Lower leg skin (tissue), 3 donors: ENCODE results near the gene GPR50.

ENCODE experiments used
- POLR2A ChIP-seq, 2 donors: fragments of 450-650 bp; IDR thresholded peaks; one replicate each; pipeline ENCODE4 v1.6.1; 2016 to 2017; ENCODE audit warnings: antibody characterized with exemption in 2 of 2, mild to moderate bottlenecking in 1 of 2, moderate library complexity in 1 of 2
- TF ChIP-seq, protein P1 (sequence below), 3 donors: fragments of 450-650 bp; IDR thresholded peaks; one replicate each; pipeline ENCODE4 v1.5.1; 2016; ENCODE audit warnings: antibody characterized with exemption in 3 of 3, mild to moderate bottlenecking in 3 of 3, moderate library complexity in 2 of 3

GRCh38 chrX:151132531-151132930, 43.9 kb upstream of the GPR50 start:
- TF ChIP-seq, protein P1, sequence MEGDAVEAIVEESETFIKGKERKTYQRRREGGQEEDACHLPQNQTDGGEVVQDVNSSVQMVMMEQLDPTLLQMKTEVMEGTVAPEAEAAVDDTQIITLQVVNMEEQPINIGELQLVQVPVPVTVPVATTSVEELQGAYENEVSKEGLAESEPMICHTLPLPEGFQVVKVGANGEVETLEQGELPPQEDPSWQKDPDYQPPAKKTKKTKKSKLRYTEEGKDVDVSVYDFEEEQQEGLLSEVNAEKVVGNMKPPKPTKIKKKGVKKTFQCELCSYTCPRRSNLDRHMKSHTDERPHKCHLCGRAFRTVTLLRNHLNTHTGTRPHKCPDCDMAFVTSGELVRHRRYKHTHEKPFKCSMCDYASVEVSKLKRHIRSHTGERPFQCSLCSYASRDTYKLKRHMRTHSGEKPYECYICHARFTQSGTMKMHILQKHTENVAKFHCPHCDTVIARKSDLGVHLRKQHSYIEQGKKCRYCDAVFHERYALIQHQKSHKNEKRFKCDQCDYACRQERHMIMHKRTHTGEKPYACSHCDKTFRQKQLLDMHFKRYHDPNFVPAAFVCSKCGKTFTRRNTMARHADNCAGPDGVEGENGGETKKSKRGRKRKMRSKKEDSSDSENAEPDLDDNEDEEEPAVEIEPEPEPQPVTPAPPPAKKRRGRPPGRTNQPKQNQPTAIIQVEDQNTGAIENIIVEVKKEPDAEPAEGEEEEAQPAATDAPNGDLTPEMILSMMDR (IDR thresholded peaks at IDR 0.05): no peak
- TF ChIP-seq POLR2A (IDR thresholded peaks at IDR 0.05): no peak
